Astrocyte of the cerebellum (primary cell): ENCODE measurements around the gene BRD3OS.

Experiments
- DNase-seq: peaks from one replicate; pipeline ENCODE4 v3.0.0-alpha.2; 2011; ENCODE audit warnings: low read depth
- H3K4me3 ChIP-seq: 2 replicates; pipeline ENCODE4 v1.5.1; 2011; ENCODE audit warnings: mild to moderate bottlenecking, low read depth, low read length, moderate library complexity
- in situ Hi-C: cut with HindIII; loops from 2 replicates; pipeline ENCODE4 v1.10.0; 2017; ENCODE audit warnings: low sequenced_read_pairs
- TF ChIP-seq, protein P1 (sequence below): IDR thresholded peaks from 2 replicates; pipeline ENCODE4 v1.5.1; 2012; ENCODE audit warnings: low read length, low read depth, moderate library complexity, mild to moderate bottlenecking; ENCODE audit errors: missing control alignments

The BRD3OS gene

DNA sequence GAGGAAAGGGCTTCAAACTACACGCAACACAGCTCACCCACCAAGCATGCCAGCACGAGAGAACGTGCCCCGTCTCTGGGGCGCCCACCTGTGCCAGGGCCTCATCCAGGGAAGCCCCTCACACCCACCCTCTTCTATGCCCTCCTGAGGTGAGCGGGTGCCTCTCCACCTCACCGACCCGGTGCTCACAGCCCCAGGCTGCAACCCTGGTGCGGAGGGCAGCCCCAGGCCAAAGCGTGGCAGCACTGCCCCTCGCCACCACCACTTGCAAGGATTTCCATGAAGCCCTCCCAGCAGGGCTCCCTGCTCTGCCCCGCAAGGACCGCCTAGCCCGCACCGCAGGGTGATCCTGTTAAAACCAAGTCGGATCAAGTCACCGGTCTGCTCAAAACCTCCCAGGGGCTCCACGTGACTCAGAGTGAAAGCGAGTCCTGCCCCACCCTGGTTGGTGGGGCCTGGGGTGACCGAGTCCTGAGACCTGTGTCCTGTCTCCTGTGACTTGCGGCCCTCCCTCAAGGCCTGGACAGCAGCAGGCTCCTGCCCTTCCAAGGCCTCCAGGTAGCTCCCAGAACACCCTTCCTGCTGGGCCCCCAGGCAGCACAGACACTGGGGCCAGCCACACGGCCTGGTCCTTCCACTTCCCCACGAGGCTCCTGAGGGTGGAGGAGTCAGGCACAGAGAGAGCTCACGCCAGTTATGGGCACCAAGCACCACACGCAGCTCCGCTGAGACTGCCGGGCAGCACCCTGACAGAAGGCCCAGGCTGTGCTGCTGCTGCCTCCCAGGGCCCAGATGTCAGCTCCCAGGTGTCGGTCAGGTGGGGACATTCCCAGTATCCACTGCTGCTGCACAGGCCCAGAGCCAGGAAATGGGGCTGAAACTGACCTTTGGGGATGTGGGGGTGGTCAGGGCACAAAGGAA is 29.9 kb downstream of the BRD3OS start:
- no peak for DNase-seq
- TF ChIP-seq, protein P1, sequence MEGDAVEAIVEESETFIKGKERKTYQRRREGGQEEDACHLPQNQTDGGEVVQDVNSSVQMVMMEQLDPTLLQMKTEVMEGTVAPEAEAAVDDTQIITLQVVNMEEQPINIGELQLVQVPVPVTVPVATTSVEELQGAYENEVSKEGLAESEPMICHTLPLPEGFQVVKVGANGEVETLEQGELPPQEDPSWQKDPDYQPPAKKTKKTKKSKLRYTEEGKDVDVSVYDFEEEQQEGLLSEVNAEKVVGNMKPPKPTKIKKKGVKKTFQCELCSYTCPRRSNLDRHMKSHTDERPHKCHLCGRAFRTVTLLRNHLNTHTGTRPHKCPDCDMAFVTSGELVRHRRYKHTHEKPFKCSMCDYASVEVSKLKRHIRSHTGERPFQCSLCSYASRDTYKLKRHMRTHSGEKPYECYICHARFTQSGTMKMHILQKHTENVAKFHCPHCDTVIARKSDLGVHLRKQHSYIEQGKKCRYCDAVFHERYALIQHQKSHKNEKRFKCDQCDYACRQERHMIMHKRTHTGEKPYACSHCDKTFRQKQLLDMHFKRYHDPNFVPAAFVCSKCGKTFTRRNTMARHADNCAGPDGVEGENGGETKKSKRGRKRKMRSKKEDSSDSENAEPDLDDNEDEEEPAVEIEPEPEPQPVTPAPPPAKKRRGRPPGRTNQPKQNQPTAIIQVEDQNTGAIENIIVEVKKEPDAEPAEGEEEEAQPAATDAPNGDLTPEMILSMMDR: no peak
- no peak overlapping the region for H3K4me3 ChIP-seq
- in situ Hi-C loops: no loop called here

DNA sequence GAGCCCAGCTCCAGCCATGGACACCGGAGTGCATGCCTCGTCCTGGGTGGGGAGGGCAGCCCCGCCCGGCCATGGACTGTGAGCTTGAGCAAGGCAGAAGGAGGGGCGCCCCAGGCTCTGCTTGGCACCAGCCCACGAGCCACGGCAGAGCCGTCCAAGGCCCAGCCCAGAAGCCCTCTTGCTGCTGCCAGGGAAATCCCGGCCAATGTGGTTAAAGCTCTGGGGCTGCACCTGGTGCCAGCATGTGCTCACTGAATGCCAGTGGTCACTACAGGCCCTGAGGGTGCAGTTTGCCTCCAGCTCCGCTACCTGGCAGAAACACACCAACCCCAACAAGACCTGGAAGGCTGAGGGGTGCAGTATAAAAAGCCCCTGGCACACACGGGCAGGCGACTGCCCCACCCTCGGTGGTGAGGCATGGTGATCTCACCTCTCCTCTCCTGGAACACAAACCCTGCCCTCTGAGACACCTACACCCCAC is 30.7 kb downstream of the BRD3OS start:
- peak; percentile 60 for DNase-seq
- H3K4me3 ChIP-seq: no peak overlapping the region

DNA sequence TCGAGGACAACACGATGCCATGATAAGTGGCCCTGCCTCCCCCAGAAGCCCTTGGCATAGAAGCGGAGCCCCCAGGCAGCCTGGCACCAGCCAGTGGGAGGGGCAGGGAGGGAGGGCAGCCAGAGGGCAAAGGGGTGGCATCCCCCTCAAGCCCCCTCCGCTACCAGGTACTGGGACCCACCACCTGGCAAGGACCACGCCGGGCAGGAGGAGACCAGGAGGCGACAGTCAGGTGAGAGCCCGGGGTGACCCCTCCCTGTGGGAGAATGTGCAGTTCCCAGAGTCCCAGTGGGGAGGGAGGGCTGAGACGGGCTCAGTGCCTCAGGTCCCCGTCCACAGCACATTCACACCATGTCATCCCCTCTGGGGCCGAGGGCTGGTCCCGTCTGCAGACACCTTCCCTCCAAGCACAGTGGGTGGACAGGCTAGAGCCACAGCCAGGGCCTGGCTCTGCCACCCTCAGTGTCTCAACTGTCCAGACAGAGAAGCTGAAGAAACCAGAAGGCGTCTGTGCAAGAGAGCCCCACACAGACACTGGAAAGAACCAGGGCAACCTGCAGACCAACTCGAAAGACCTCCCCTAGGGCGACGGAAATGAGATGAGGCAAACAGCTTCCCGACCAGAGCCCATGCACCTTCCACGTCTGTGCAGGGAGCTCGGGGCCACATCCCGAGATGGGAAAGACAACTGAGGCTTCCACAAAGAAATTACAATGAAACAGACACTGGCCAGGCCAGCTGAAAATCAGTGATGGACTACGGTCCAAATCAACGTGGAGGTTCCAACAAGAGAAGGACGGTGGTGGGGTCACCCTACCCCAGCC is 31.4 kb downstream of the BRD3OS start:
- TF ChIP-seq, protein P1: no peak
- no peak overlapping the region for H3K4me3 ChIP-seq
- no peak for DNase-seq
- in situ Hi-C loops: no loop called here

More for the DNA sequence above, 30.7 kb downstream of the BRD3OS start:
- in situ Hi-C loops: no loop called here
- TF ChIP-seq, protein P1: no peak

DNA sequence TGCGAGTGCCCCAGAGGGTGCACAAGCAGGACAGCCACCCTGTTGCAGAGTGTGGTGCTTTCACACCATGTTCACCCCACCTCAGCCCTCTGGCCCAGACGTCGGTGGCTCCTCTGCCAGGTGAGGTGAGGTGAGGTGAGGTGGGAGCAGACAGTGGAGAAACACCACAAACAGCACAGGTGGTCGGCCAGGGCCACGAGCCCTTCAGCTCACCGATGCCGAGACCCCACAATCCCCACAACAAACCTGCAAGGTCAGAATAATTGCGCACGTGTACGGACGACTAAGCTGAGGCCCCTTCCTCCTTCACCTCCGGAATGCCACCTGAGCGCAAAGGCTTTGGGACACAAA is 32.0 kb downstream of the BRD3OS start:
- TF ChIP-seq, protein P1: no peak
- no peak overlapping the region for H3K4me3 ChIP-seq
- no peak for DNase-seq
- in situ Hi-C loops: no loop called here

DNA sequence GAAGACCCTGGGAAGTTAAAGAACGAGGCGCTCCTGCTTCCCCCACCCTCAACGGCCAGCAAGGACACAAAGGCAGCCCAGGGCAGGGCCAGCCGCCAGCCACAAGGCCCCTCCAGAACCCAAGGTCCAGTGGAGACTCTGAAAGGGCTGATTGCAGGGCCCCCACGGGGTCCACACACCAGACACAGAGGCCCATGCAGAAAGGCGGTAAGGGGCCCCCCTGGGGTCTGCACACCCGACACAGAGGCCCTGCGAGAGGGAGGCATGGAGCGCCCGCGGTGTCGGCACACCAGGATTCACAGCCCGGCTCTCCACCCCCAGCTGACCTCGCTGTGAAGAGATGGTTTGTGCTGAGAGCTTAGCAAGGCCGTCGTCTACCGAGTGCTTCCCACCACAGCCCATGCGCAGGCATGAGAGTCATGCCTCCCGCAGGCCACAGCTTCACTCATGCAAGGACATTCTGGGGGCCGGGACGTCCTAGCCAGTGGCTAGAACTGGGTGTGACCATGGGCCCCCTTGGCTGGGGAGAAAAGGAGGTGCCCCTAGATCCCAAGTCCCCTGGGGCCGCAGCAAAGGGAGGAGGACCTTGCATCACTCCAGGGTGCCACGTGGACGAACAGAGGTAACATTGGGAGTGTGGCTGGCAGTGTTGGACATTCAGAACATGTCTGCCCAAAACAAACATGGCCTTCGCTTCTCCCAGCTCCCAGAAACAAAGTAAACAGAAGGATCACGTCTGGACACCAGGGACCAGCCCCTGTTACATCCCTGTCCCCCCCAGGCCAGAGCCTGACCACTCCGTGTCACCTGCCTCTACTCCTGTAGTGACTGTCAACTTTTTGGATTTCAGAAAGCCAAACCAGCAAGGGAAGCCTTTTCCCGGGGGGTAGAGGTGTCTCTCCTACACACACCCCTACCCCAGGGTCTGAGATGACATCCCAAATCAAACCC is 32.7 kb downstream of the BRD3OS start:
- DNase-seq: no peak
- in situ Hi-C loops: no loop called here
- no peak overlapping the region for H3K4me3 ChIP-seq
- TF ChIP-seq, protein P1: no peak
